GM12878 (cell line): ENCODE measurements around the gene SMPD3. TPM values are rescaled to one million over a fixed set of nuclear protein-coding genes. Genes with fewer than 3 reads are reported as not detected.

Source experiments
- ATAC-seq: fragments of 200-7000 bp; cut with Tn5 transposase; 3 replicates; pipeline ENCODE4 v1.9.1; 2020; ENCODE audit warnings: mild to moderate bottlenecking, moderate library complexity
- BruUV-seq: library from RNA; stranded (reverse); fragments of 400-500 nt; replicated peaks from 2 replicates; lab custom pipeline; 2021; lab: Mats Ljungman, UMichigan
- CTCF ChIA-PET: fragments of 300-600 bp; sonication (Branson Sonifier 250); formaldehyde crosslinking; extraction: SDS; loops from one replicate; lab custom pipeline; 2021; ENCODE audit warnings: inconsistent platforms; lab: Yijun Ruan, JAX
- POLR2A ChIA-PET: fragments of 350-600 bp; formaldehyde crosslinking; extraction: SDS; loops from one replicate; lab custom pipeline; 2021; ENCODE audit warnings: inconsistent platforms; lab: Charles Lee
- RAD21 ChIA-PET: fragments of 300-600 bp; sonication (Branson Sonifier 250); formaldehyde crosslinking; loops from one replicate; lab custom pipeline; 2023; ENCODE audit warnings: antibody characterized with exemption; ENCODE audit not compliant: unreplicated experiment; lab: Charles Lee
- SMC1A ChIA-PET: fragments of 300-600 bp; sonication (Branson Sonifier 250); formaldehyde crosslinking; loops from one replicate; lab custom pipeline; 2023; ENCODE audit not compliant: unreplicated experiment, uncharacterized antibody; lab: Charles Lee
- DNase-seq: peaks from one replicate; pipeline ENCODE4 v3.0.0-alpha.2; 2011; ENCODE audit warnings: low read depth, low spot score
- FAIRE-seq: peaks from 3 replicates; lab custom pipeline; 2011; peaks lifted over from hg19 to GRCh38; lab: Jason Lieb, UNC
- H2AFZ ChIP-seq: 2 replicates; pipeline ENCODE4 v1.6.0; 2011; ENCODE audit warnings: low read depth, low read length, control low read depth; ENCODE audit not compliant: control insufficient read depth
- H3K27ac ChIP-seq: 2 replicates; pipeline ENCODE4 v1.5.1; 2011; ENCODE audit warnings: control low read depth; ENCODE audit not compliant: control insufficient read depth, insufficient read depth
- H3K27me3 ChIP-seq, 2 experiments: replicated peaks in 1 of 2; 2 replicates each; pipeline versions ENCODE4 v1.6.0 to v1.6.1; 2011; ENCODE audit warnings: low read length in 1 of 2; ENCODE audit not compliant: control insufficient read depth in 2 of 2, insufficient read depth in 2 of 2
- H3K36me3 ChIP-seq, 2 experiments: 2 replicates each; pipeline ENCODE4 v1.5.1; 2011; ENCODE audit warnings: low read length in 1 of 2; ENCODE audit not compliant: control insufficient read depth in 2 of 2, insufficient read depth in 2 of 2
- H3K4me1 ChIP-seq: 2 replicates; pipeline ENCODE4 v1.6.1; 2011; ENCODE audit warnings: mild to moderate bottlenecking, low read length, moderate library complexity, mixed read lengths; ENCODE audit not compliant: control insufficient read depth, insufficient read depth
- H3K4me2 ChIP-seq: 2 replicates; pipeline ENCODE4 v1.6.0; 2011; ENCODE audit warnings: control low read depth; ENCODE audit not compliant: control insufficient read depth, insufficient read depth
- H3K4me3 ChIP-seq: fragments of 200-600 bp; sonication (generic); 2 replicates; pipeline ENCODE4 v1.5.1; 2016
- H3K79me2 ChIP-seq: 2 replicates; pipeline ENCODE4 v1.6.0; 2011; ENCODE audit warnings: low read length; ENCODE audit not compliant: control insufficient read depth, insufficient read depth
- H3K9ac ChIP-seq: 2 replicates; pipeline ENCODE4 v1.8.0; 2011; ENCODE audit warnings: low read length, control low read depth, mixed read lengths; ENCODE audit not compliant: control insufficient read depth, insufficient read depth
- H3K9me3 ChIP-seq: replicated peaks from 3 replicates; pipeline ENCODE4 v1.5.1; 2011; ENCODE audit warnings: mild to moderate bottlenecking, low read length; ENCODE audit not compliant: control insufficient read depth, insufficient read depth
- H4K20me1 ChIP-seq: 2 replicates; pipeline ENCODE4 v1.6.0; 2011; ENCODE audit not compliant: control insufficient read depth, insufficient read depth
- CEBPB ChIP-seq, 2 experiments: fragments of 150-350 bp in 1 of 2; IDR thresholded peaks; 2 replicates each; pipeline ENCODE4 v1.6.1; 2012 to 2014; ENCODE audit warnings: low read depth in 2 of 2, low read length in 2 of 2, borderline replicate concordance in 1 of 2, inconsistent platforms in 1 of 2
- KDM1A ChIP-seq: fragments of 200-600 bp; sonication (generic); IDR thresholded peaks from 2 replicates; pipeline ENCODE4 v1.6.1; 2016; ENCODE audit warnings: borderline replicate concordance
- MEF2A ChIP-seq: IDR thresholded peaks from 2 replicates; pipeline ENCODE4 v1.6.1; 2011; ENCODE audit warnings: low read depth, mild to moderate bottlenecking, low read length, moderate library complexity; ENCODE audit not compliant: insufficient read depth
- MYC ChIP-seq: IDR thresholded peaks from 2 replicates; pipeline ENCODE4 v1.6.1; 2011; ENCODE audit warnings: mild to moderate bottlenecking, low read length, moderate library complexity, inconsistent platforms; ENCODE audit not compliant: insufficient read depth, insufficient replicate concordance, insufficient read length, severe bottlenecking
- RAD21 ChIP-seq: IDR thresholded peaks from 2 replicates; pipeline ENCODE4 v1.6.1; 2011; ENCODE audit warnings: mild to moderate bottlenecking, low read depth, low read length, moderate library complexity; ENCODE audit not compliant: insufficient read depth
- RBBP5 ChIP-seq: fragments of 200-600 bp; sonication (generic); conservative IDR thresholded peaks from 2 replicates; pipeline ENCODE4 v1.6.1; 2016
- RELA ChIP-seq: fragments of 450-650 bp; IDR thresholded peaks from 2 replicates; pipeline ENCODE4 v1.8.0; 2014; ENCODE audit warnings: borderline replicate concordance; ENCODE audit not compliant: partially characterized antibody
- SIN3A ChIP-seq: IDR thresholded peaks from 2 replicates; pipeline ENCODE4 v1.6.1; 2012; ENCODE audit warnings: low read depth, low read length, improper control_type of control experiment
- SUZ12 ChIP-seq: fragments of 200-600 bp; sonication (generic); IDR thresholded peaks from one replicate; pipeline ENCODE4 v1.6.1; 2018; ENCODE audit warnings: antibody characterized with exemption, mild to moderate bottlenecking; ENCODE audit not compliant: unreplicated experiment
- TBL1XR1 ChIP-seq: IDR thresholded peaks from 2 replicates; pipeline ENCODE4 v1.6.1; 2012; ENCODE audit warnings: low read depth, low read length, improper control_type of control experiment
- TCF3 ChIP-seq: IDR thresholded peaks from 2 replicates; pipeline ENCODE4 v1.6.1; 2012; ENCODE audit warnings: low read depth, mild to moderate bottlenecking, low read length, borderline replicate concordance; ENCODE audit not compliant: insufficient read depth
- ZNF207 ChIP-seq: fragments of 450-650 bp; IDR thresholded peaks from 2 replicates; pipeline ENCODE4 v1.6.1; 2014; ENCODE audit warnings: antibody characterized with exemption, mild to moderate bottlenecking, borderline replicate concordance
- ZNF622 ChIP-seq: fragments of 450-650 bp; IDR thresholded peaks from 2 replicates; pipeline ENCODE4 v1.6.1; 2017; ENCODE audit warnings: mild to moderate bottlenecking, inconsistent platforms
- ZZZ3 ChIP-seq: IDR thresholded peaks from 2 replicates; pipeline ENCODE4 v1.6.1; 2011; ENCODE audit warnings: low read depth; ENCODE audit not compliant: control insufficient read depth, insufficient read length
- WGBS: methylation state at CpG from one replicate; pipeline ENCODE4 v1.1.6; 2016; ENCODE audit warnings: low lambda C conversion rate; ENCODE audit not compliant: insufficient replicate concordance, insufficient coverage; ENCODE audit errors: missing lambda C conversion rate; 5-methylcytosine and 5-hydroxymethylcytosine counted together
- in situ Hi-C: fragments of 300-500 bp; cut with MboI; formaldehyde crosslinking; loops from 9 replicates; pipeline ENCODE4 v1.14.3; 2018; ENCODE audit warnings: mixed read lengths
- intact Hi-C: fragments of 100-400 bp; cut with micrococcal nuclease; formaldehyde crosslinking; loops from one replicate; pipeline ENCODE4 v1.14.2; 2022; ENCODE audit not compliant: unreplicated experiment
- polyA plus RNA-seq, 11 experiments: library from polyadenylated mRNA; depleted of rRNA in 4 of 11; unstranded in 6 of 11; stranded (reverse) in 5 of 11; fragments of >200 nt; fragmentation: Nextera tagmentation in 4 of 11; fragmentation: Illumina TruSeq in 1 of 11; extraction: Ambion mirVana in 4 of 11; extraction: Trizol in 1 of 11; gene quantifications; 1 replicate in 1 of 11; 2 replicates in 10 of 11; pipeline versions ENCODE4 v1.2.1 to v1.2.3, GENCODE V29; 2011 to 2016; ENCODE audit warnings: inconsistent platforms in 2 of 11, missing spikeins in 2 of 11, low read depth in 1 of 11
- total RNA-seq, 4 experiments: library from RNA; depleted of rRNA in 3 of 4; stranded (reverse); fragments of >200 nt in 3 of 4; fragmentation: Illumina TruSeq in 1 of 4; extraction: Trizol in 1 of 4; gene quantifications; 2 replicates each; pipeline versions ENCODE4 v1.2.1 to v1.2.3, GENCODE V29; 2013 to 2021
- TF ChIP-seq, protein P1 (sequence below), 3 experiments: IDR thresholded peaks in 2 of 3; conservative IDR thresholded peaks in 1 of 3; 2 replicates each; pipeline ENCODE4 v1.5.1; 2011; ENCODE audit warnings: low read depth in 3 of 3, low read length in 3 of 3, mild to moderate bottlenecking in 3 of 3, control low read depth in 2 of 3, moderate library complexity in 2 of 3, inconsistent platforms in 1 of 3, mixed read lengths in 1 of 3; ENCODE audit not compliant: control insufficient read depth in 2 of 3, insufficient read depth in 1 of 3; ENCODE audit errors: extremely low read depth in 1 of 3

Gene SMPD3
- total and polyA plus RNA-seq, 10 of the 15 experiments (the other 5 are each of a cell fraction or from before 2014, with no cell fraction given): 0.04 to 2.0 (median 1.2) TPM

DNA sequence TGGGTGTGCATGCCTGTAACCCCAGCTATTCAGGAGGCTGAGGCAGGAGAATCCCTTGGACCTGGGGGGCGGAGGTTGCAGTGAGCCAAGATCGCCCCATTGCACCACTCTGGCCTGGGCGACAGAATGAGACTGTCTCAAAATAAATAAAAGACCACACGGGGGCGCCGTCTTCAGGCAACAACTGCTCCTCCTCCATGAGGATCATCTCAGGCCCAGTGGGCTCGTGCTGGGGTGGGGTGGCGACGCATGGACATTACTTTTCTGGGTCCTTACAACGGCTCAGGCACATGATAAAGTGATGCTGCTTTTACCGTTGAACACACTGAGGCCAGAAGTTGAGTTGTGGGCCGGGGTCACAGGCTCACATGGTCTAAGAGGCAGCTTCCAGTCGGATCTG lies 81.3 kb downstream of the SMPD3 start:
- Histone ChIP-seq H2AFZ (no peak overlapping the region), H3K79me2 (no peaks in the 10 kb centered on the region), H3K27ac (no peak overlapping the region)
- TF ChIP-seq RAD21: peak; percentile 34; the same call in 1 of the 2 replicates
- TF ChIP-seq, protein P1, sequence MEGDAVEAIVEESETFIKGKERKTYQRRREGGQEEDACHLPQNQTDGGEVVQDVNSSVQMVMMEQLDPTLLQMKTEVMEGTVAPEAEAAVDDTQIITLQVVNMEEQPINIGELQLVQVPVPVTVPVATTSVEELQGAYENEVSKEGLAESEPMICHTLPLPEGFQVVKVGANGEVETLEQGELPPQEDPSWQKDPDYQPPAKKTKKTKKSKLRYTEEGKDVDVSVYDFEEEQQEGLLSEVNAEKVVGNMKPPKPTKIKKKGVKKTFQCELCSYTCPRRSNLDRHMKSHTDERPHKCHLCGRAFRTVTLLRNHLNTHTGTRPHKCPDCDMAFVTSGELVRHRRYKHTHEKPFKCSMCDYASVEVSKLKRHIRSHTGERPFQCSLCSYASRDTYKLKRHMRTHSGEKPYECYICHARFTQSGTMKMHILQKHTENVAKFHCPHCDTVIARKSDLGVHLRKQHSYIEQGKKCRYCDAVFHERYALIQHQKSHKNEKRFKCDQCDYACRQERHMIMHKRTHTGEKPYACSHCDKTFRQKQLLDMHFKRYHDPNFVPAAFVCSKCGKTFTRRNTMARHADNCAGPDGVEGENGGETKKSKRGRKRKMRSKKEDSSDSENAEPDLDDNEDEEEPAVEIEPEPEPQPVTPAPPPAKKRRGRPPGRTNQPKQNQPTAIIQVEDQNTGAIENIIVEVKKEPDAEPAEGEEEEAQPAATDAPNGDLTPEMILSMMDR (IDR thresholded peaks at IDR 0.05 in 2 of 3, conservative IDR thresholded peaks at IDR 0.05 in 1 of 3; ENCODE audit: control insufficient read depth in 2 of 3, extremely low read depth in 1 of 3, insufficient read depth in 1 of 3, low read depth in 3 of 3, low read length in 3 of 3): peak; percentile 34 to 42 (median 41); a peak in 5 of 6 replicates
- no peak for TF ChIP-seq ZZZ3
- TF ChIP-seq, all 136 proteins: peak for 2
- H3K9ac ChIP-seq: no peak overlapping the region
- H3K36me3 ChIP-seq: no peaks in the 10 kb centered on the region
- H3K27me3 ChIP-seq: no peaks in the 10 kb centered on the region
- no peaks in the 10 kb centered on the region for H4K20me1 ChIP-seq
- H3K4me1 ChIP-seq: peaks cover 42% of the 10 kb centered on the region
- no peak overlapping the region for H3K4me2 ChIP-seq
- 47% methylated on average over 12 of the region's 13 CpGs for WGBS
- no peak overlapping the region for H3K4me3 ChIP-seq
- intact Hi-C loops (loop anchor here (5.0 kb wide), 1 partner anchor 80 kb away; the partner anchor contains the start of gene SMPD3), in situ Hi-C loops (no loop called here)
- no peak for DNase-seq
- no peaks in the 10 kb centered on the region for H3K9me3 ChIP-seq
- RAD21 ChIA-PET: no interaction called here
- CTCF ChIA-PET: interaction anchor here (1.5 to 9.1 kb wide), 5 partner anchors 9 to 154 kb away, joined by 3 to 77 read pairs (median 8); no protein-coding TSS in a partner anchor
- SMC1A ChIA-PET: interaction anchor here (0.8 to 1.3 kb wide), 2 partner anchors 19 to 154 kb away, joined by 3 to 6 read pairs; no protein-coding TSS in a partner anchor
- POLR2A ChIA-PET: no interaction called here
- no TSS peak for BruUV-seq
- ATAC-seq: peak; percentile 26
- peak; percentile 77 for FAIRE-seq

DNA sequence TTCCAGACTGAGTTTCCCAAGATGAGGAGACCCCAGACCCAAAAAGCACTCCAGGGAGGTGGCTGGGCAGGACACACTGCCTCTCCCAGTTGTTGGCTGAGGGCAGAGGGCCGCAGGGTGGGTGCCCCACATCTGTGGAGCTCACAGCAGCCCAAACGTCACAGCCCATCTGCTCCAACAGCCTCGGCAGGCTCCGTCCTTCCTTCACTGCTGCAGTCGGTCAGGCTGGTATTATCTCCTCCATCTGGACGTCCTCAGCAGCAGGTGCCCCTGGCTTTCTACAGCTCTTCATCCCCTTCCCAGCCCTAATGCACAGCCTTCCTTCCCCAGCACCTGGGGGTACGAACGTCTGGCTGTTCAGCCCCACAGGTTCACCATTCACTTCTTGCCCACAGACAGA lies 82.2 kb downstream of the SMPD3 start:
- no peak for FAIRE-seq
- H3K4me1 ChIP-seq: peaks cover 42% of the 10 kb centered on the region
- TF ChIP-seq MYC (no peak), KDM1A (no peak), MEF2A (no peak), SIN3A (no peak), ZNF207 (no peak), CEBPB (IDR thresholded peaks at IDR 0.05; ENCODE audit: borderline replicate concordance in 1 of 2, low read depth in 2 of 2, low read length in 2 of 2) (no peak), TCF3 (no peak), SUZ12 (no peak), RBBP5 (no peak), ZNF622 (no peak), RELA (no peak), TBL1XR1 (no peak)

More for the DNA sequence above, 82.2 kb downstream of the SMPD3 start:
- in situ Hi-C loops: no loop called here
- Histone ChIP-seq H3K9me3 (no peaks in the 10 kb centered on the region), H3K4me2 (no peak overlapping the region), H3K27ac (no peak overlapping the region), H3K4me3 (no peak overlapping the region), H3K27me3 (no peaks in the 10 kb centered on the region), H4K20me1 (no peaks in the 10 kb centered on the region), H3K36me3 (no peaks in the 10 kb centered on the region), H3K79me2 (no peaks in the 10 kb centered on the region), H3K9ac (no peak overlapping the region), H2AFZ (no peak overlapping the region)
- ChIA-PET CTCF (interaction anchor here (0.5 to 9.1 kb wide), 3 partner anchors 10 to 96 kb away, joined by 5 to 77 read pairs (median 7); no protein-coding TSS in a partner anchor), RAD21 (no interaction called here), SMC1A (interaction anchor here (0.9 kb wide), 1 partner anchor 18 kb away, joined by 3 read pairs; no protein-coding TSS in a partner anchor), POLR2A (no interaction called here)
- no peak for DNase-seq
- no TSS peak for BruUV-seq
- ATAC-seq: no peak
- intact Hi-C loops: loop anchor here (5.0 kb wide), 1 partner anchor 81 kb away; the partner anchor contains the start of gene SMPD3
- WGBS: 43% methylated on average over 8 of the region's 8 CpGs
